ENCODE measurements around the gene ZNF587B.

GRCh38 chr19:57870225-57870624, 40.1 kb downstream of the ZNF587B start:
- TF ChIP-seq CTCF (IDR thresholded peaks at IDR 0.05; ENCODE audit: low read length), result no peak
- no peak for TF ChIP-seq EZH2 (IDR thresholded peaks at IDR 0.05; ENCODE audit: borderline replicate concordance, low read length)
